Stimulated activated naive B cell treated with anti-CD40 and anti-IgM and Interleukin-4, amounts not matched to agents 10 μg/mL and 1 μg/mL and 100 μg/mL, for 72 hours (primary cell): ENCODE measurements around the gene COL5A1.

Experiments used
- ATAC-seq, 2 donors: fragments of 150-1000 bp; cut with Tn5 transposase; replicated peaks; 2 replicates each; pipeline ENCODE4 v1.10.0; 2021; ENCODE audit warnings: moderate library complexity in 1 of 2
- DNase-seq: peaks from one replicate; pipeline ENCODE4 v3.0.0; 2021
- H3K27ac Mint-ChIP-seq: one replicate; pipeline ENCODE4 v1.8.0; 2022; ENCODE audit warnings: mild to moderate bottlenecking, mixed read lengths
- H3K27me3 Mint-ChIP-seq, 2 donors: one replicate each; pipeline ENCODE4 v1.8.0; 2022; ENCODE audit warnings: mixed read lengths in 2 of 2
- H3K36me3 Mint-ChIP-seq, 2 donors: one replicate each; pipeline ENCODE4 v1.8.0; 2022; ENCODE audit warnings: mixed read lengths in 2 of 2, mild to moderate bottlenecking in 1 of 2
- H3K4me1 Mint-ChIP-seq, 2 donors: one replicate each; pipeline ENCODE4 v1.8.0; 2022; ENCODE audit warnings: mixed read lengths in 2 of 2, mild to moderate bottlenecking in 1 of 2
- H3K4me3 Mint-ChIP-seq, 2 donors: one replicate each; pipeline ENCODE4 v1.8.0; 2022; ENCODE audit warnings: mild to moderate bottlenecking in 2 of 2, mixed read lengths in 2 of 2, moderate library complexity in 1 of 2
- H3K9me3 Mint-ChIP-seq, 2 donors: one replicate each; pipeline ENCODE4 v1.8.0; 2022; ENCODE audit warnings: mixed read lengths in 2 of 2, mild to moderate bottlenecking in 1 of 2

The COL5A1 gene

GRCh38 chr9:134759913-134760312, 118.3 kb downstream of the COL5A1 start:
- no peaks in the 10 kb centered on the region for H3K36me3 Mint-ChIP-seq
- no peak for DNase-seq
- no peak overlapping the region for H3K27ac Mint-ChIP-seq
- H3K27me3 Mint-ChIP-seq: peaks cover 3 to 16% of the 10 kb centered on the region in 2 donors
- no peaks in the 10 kb centered on the region for H3K4me1 Mint-ChIP-seq
- no peak overlapping the region for H3K4me3 Mint-ChIP-seq
- ATAC-seq: no peak
- H3K9me3 Mint-ChIP-seq: peaks cover 8 to 10% of the 10 kb centered on the region in 2 donors

GRCh38 chr9:134760750-134761420, 119.3 kb downstream of the COL5A1 start:
- DNase-seq: no peak
- no peak for ATAC-seq
- Mint-ChIP-seq H3K27me3 (peaks cover 3 to 16% of the 10 kb centered on the region in 2 donors), H3K4me3 (no peak overlapping the region), H3K4me1 (peaks cover 0 to 4% of the 10 kb centered on the region in 2 donors), H3K9me3 (peaks cover 8 to 10% of the 10 kb centered on the region in 2 donors), H3K27ac (no peak overlapping the region), H3K36me3 (no peaks in the 10 kb centered on the region)

- peaks cover 6 to 10% of the 10 kb centered on the region in 2 donors for H3K9me3 Mint-ChIP-seq
- no peaks in the 10 kb centered on the region for H3K36me3 Mint-ChIP-seq
- H3K4me3 Mint-ChIP-seq: no peak overlapping the region
- ATAC-seq: no peak
- DNase-seq: no peak
- H3K27ac Mint-ChIP-seq: no peak overlapping the region
- H3K4me1 Mint-ChIP-seq: peaks cover 12 to 35% of the 10 kb centered on the region in 2 donors
- peaks cover 3 to 14% of the 10 kb centered on the region in 2 donors for H3K27me3 Mint-ChIP-seq
Measured at GRCh38 chr9:134764473-134765269, 123.1 kb downstream of the COL5A1 start.

- H3K27me3 Mint-ChIP-seq: peaks cover 3 to 14% of the 10 kb centered on the region in 2 donors
- ATAC-seq: peak in 1 of 2 donors; percentile 39
- H3K9me3 Mint-ChIP-seq: peaks cover 2 to 6% of the 10 kb centered on the region in 2 donors
- no peak overlapping the region for H3K27ac Mint-ChIP-seq
- DNase-seq: no peak
- no peak overlapping the region for H3K4me3 Mint-ChIP-seq
- H3K36me3 Mint-ChIP-seq: no peaks in the 10 kb centered on the region
- H3K4me1 Mint-ChIP-seq: peaks cover 12 to 36% of the 10 kb centered on the region in 2 donors
Measured at GRCh38 chr9:134765785-134766184, 124.2 kb downstream of the COL5A1 start.

- H3K27ac Mint-ChIP-seq: no peak overlapping the region
- ATAC-seq (no peak), DNase-seq (no peak)
- H3K27me3 Mint-ChIP-seq: peaks cover 3 to 17% of the 10 kb centered on the region in 2 donors
- peaks cover 12 to 44% of the 10 kb centered on the region in 2 donors for H3K4me1 Mint-ChIP-seq
- H3K4me3 Mint-ChIP-seq: no peak overlapping the region
- no peaks in the 10 kb centered on the region for H3K36me3 Mint-ChIP-seq
- H3K9me3 Mint-ChIP-seq: no peaks in the 10 kb centered on the region
Measured at GRCh38 chr9:134766587-134766986, 125.0 kb downstream of the COL5A1 start.

- DNase-seq (no peak), ATAC-seq (no peak)
- Mint-ChIP-seq H3K4me3 (no peak overlapping the region), H3K9me3 (no peaks in the 10 kb centered on the region), H3K27ac (no peak overlapping the region), H3K4me1 (peaks cover 12 to 49% of the 10 kb centered on the region in 2 donors), H3K36me3 (no peaks in the 10 kb centered on the region), H3K27me3 (peaks cover 3 to 22% of the 10 kb centered on the region in 2 donors)
Measured at GRCh38 chr9:134768332-134768708, 126.7 kb downstream of the COL5A1 start.

- no peak overlapping the region for H3K4me3 Mint-ChIP-seq
- ATAC-seq (no peak), DNase-seq (no peak)
- H3K9me3 Mint-ChIP-seq: no peaks in the 10 kb centered on the region
- H3K4me1 Mint-ChIP-seq: peaks cover 12 to 49% of the 10 kb centered on the region in 2 donors
- H3K36me3 Mint-ChIP-seq: no peaks in the 10 kb centered on the region
- H3K27ac Mint-ChIP-seq: no peak overlapping the region
- peaks cover 3 to 22% of the 10 kb centered on the region in 2 donors for H3K27me3 Mint-ChIP-seq
Measured at GRCh38 chr9:134768709-134769351, 127.2 kb downstream of the COL5A1 start.

GRCh38 chr9:134770972-134771971, 129.7 kb downstream of the COL5A1 start:
- peak overlapping the region; percentile 13 to 57 for H3K4me3 Mint-ChIP-seq
- H3K27me3 Mint-ChIP-seq: peaks cover 3 to 19% of the 10 kb centered on the region in 2 donors
- DNase-seq: peak; percentile 21
- no peaks in the 10 kb centered on the region for H3K36me3 Mint-ChIP-seq
- peak; percentile 85 for ATAC-seq
- peaks cover 10 to 41% of the 10 kb centered on the region in 2 donors for H3K4me1 Mint-ChIP-seq
- H3K27ac Mint-ChIP-seq: no peak overlapping the region
- H3K9me3 Mint-ChIP-seq: no peaks in the 10 kb centered on the region

GRCh38 chr9:134772331-134772730, 130.7 kb downstream of the COL5A1 start:
- Mint-ChIP-seq H3K9me3 (no peaks in the 10 kb centered on the region), H3K4me1 (peaks cover 2 to 35% of the 10 kb centered on the region in 2 donors), H3K36me3 (no peaks in the 10 kb centered on the region), H3K27ac (no peak overlapping the region), H3K27me3 (peaks cover 3 to 19% of the 10 kb centered on the region in 2 donors), H3K4me3 (no peak overlapping the region)
- DNase-seq (no peak), ATAC-seq (no peak)

- Mint-ChIP-seq H3K36me3 (no peaks in the 10 kb centered on the region), H3K27ac (no peak overlapping the region)
Measured at GRCh38 chr9:134773842-134774241, 132.2 kb downstream of the COL5A1 start.

GRCh38 chr9:134774410-134774809, 132.8 kb downstream of the COL5A1 start:
- Mint-ChIP-seq H3K4me1 (peaks cover 0 to 17% of the 10 kb centered on the region in 2 donors), H3K4me3 (no peak overlapping the region), H3K27me3 (peaks cover 0 to 16% of the 10 kb centered on the region in 2 donors), H3K36me3 (no peaks in the 10 kb centered on the region), H3K9me3 (no peaks in the 10 kb centered on the region), H3K27ac (no peak overlapping the region)
- ATAC-seq (no peak), DNase-seq (no peak)

More at GRCh38 chr9:134773842-134774241, 132.2 kb downstream of the COL5A1 start:
- H3K9me3 Mint-ChIP-seq: no peaks in the 10 kb centered on the region
- H3K4me1 Mint-ChIP-seq: peaks cover under 1 to 23% of the 10 kb centered on the region in 2 donors
- DNase-seq (no peak), ATAC-seq (no peak)
- H3K4me3 Mint-ChIP-seq: no peak overlapping the region
- H3K27me3 Mint-ChIP-seq: peaks cover 0 to 16% of the 10 kb centered on the region in 2 donors

GRCh38 chr9:134775081-134775951, 133.7 kb downstream of the COL5A1 start:
- no peaks in the 10 kb centered on the region for H3K9me3 Mint-ChIP-seq
- no peak overlapping the region for H3K27ac Mint-ChIP-seq
- H3K4me1 Mint-ChIP-seq: peaks cover 2 to 14% of the 10 kb centered on the region in 2 donors
- no peak for ATAC-seq
- DNase-seq: no peak
- H3K4me3 Mint-ChIP-seq: no peak overlapping the region
- peaks cover 0 to 16% of the 10 kb centered on the region in 2 donors for H3K27me3 Mint-ChIP-seq
- no peaks in the 10 kb centered on the region for H3K36me3 Mint-ChIP-seq
